GM12878 (cell line): Measurements from ENCODE around the gene DPYSL4. TPM values are rescaled to one million over a fixed set of nuclear protein-coding genes. Genes with fewer than 3 reads are reported as not detected.

Source experiments
- CEBPZ ChIP-seq: fragments of 150-350 bp; IDR thresholded peaks from 2 replicates; pipeline ENCODE4 v1.6.1; 2016; ENCODE audit warnings: low read depth, low read length
- KDM1A ChIP-seq: fragments of 200-600 bp; sonication (generic); IDR thresholded peaks from 2 replicates; pipeline ENCODE4 v1.6.1; 2016; ENCODE audit warnings: borderline replicate concordance
- LARP7 ChIP-seq: fragments of 450-650 bp; IDR thresholded peaks from 2 replicates; pipeline ENCODE4 v1.6.1; 2017; ENCODE audit warnings: mild to moderate bottlenecking
- MLLT1 ChIP-seq: fragments of 450-650 bp; IDR thresholded peaks from 2 replicates; pipeline ENCODE4 v1.6.1; 2016; ENCODE audit warnings: mild to moderate bottlenecking
- RELB ChIP-seq: fragments of 450-650 bp; IDR thresholded peaks from 2 replicates; pipeline ENCODE4 v1.6.1; 2017; ENCODE audit warnings: low read depth, mild to moderate bottlenecking, moderate library complexity
- SMAD5 ChIP-seq: IDR thresholded peaks from 2 replicates; pipeline ENCODE4 v1.6.1; 2016; ENCODE audit warnings: antibody characterized with exemption, low read depth
- ZNF24 ChIP-seq: fragments of 450-650 bp; IDR thresholded peaks from 2 replicates; pipeline ENCODE4 v1.6.1; 2017; ENCODE audit warnings: antibody characterized with exemption, mild to moderate bottlenecking
- polyA plus RNA-seq, 11 experiments: library from polyadenylated mRNA; depleted of rRNA in 4 of 11; unstranded in 6 of 11; stranded (reverse) in 5 of 11; fragments of >200 nt; fragmentation: Nextera tagmentation in 4 of 11; fragmentation: Illumina TruSeq in 1 of 11; extraction: Ambion mirVana in 4 of 11; extraction: Trizol in 1 of 11; gene quantifications; 1 replicate in 1 of 11; 2 replicates in 10 of 11; pipeline versions ENCODE4 v1.2.1 to v1.2.3, GENCODE V29; 2011 to 2016; ENCODE audit warnings: inconsistent platforms in 2 of 11, missing spikeins in 2 of 11, low read depth in 1 of 11
- total RNA-seq, 4 experiments: library from RNA; depleted of rRNA in 3 of 4; stranded (reverse); fragments of >200 nt in 3 of 4; fragmentation: Illumina TruSeq in 1 of 4; extraction: Trizol in 1 of 4; gene quantifications; 2 replicates each; pipeline versions ENCODE4 v1.2.1 to v1.2.3, GENCODE V29; 2013 to 2021

The DPYSL4 gene
- total and polyA plus RNA-seq, 10 of the 15 experiments (the other 5 are each of a cell fraction or from before 2014, with no cell fraction given) = 0.10 to 0.21 TPM; not detected in 8

GRCh38 chr10:132179551-132180392 is 7.0 kb upstream of the DPYSL4 start (continued):
- TF ChIP-seq CEBPZ = no peak
- no peak for TF ChIP-seq KDM1A
- TF ChIP-seq SMAD5 = no peak
- TF ChIP-seq ZNF24 = no peak
- TF ChIP-seq LARP7 = no peak
- no peak for TF ChIP-seq MLLT1
- no peak for TF ChIP-seq RELB
